ENCODE results near the gene LPCAT3.
"Not testable (repeated sequence)": the region's sequence is repeated elsewhere in the genome, so short reads cannot be mapped to it uniquely, and the experiment has no call there.

LPCAT3 gene

GRCh38 chr12:7037411-7037810 is 19.1 kb upstream of the LPCAT3 start:
- DNase-seq (ENCODE audit: low read depth) = not testable (repeated sequence)

DNA sequence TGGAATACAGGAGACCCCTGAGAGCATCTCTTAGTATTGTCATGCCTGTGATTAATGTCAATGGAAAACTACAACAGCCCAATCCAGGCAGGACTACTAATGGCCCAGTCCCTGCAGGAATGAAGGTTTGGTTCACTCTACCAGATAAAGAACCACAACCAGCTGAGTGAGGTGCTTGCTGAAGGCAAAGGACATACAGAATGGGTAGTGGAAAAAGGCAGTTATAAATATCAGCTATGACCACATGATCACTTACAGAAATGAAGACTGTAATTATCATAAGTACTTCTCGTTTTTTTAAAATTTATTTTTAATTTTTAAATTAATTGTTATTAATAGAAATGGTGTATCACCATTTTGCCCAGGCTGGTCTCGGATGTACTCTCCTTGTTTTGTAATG is 17.2 kb upstream of the LPCAT3 start:
- no peak for DNase-seq (ENCODE audit: low read depth)

DNA sequence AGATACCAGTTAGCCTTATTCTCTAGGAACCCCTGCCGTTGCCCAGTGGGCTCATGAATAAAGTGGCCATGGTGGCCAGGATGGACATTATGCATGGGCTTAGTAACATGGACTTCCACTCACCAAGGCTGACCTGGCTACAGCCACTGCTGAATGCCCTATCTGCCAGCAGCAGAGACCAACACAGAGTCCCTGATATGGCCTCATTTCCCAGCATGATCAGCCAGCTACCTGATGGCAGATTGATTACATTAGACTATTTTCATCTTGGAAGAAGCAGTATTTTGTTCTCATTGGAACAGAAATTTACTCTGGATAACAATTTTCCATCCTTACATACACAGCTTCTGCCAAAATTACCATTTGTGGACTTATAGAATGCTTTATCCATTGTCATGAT is 16.2 kb upstream of the LPCAT3 start:
- DNase-seq (ENCODE audit: low read depth) = no peak

DNA sequence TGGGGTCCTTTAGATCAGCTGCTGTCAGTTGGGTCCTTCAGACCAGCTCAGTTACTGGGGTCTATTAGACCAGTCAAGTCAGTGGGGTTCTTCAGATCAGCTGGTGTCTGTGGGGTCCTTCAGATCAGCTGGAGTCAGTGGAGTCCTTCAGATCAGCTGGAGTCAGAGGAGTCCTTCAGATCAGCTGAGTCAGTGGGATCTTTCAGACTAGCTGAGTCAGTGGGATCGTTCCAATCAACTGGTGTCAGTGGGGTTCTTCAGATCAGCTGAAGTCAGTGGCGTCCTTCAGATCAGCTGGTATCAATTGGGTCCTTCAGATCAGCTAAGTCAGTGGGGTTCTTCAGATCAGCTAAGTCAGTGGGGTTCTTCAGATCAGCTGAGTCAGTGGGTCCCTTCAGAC is 14.7 kb upstream of the LPCAT3 start:
- DNase-seq (ENCODE audit: low read depth) = no peak

GRCh38 chr12:7031306-7031705 is 13.0 kb upstream of the LPCAT3 start:
- no peak for DNase-seq (ENCODE audit: low read depth)

GRCh38 chr12:7026854-7027253 is 8.6 kb upstream of the LPCAT3 start:
- no peak for DNase-seq (ENCODE audit: low read depth)

- no peak for DNase-seq (ENCODE audit: low read depth)
Observed at GRCh38 chr12:7023114-7023513, 4.8 kb upstream of the LPCAT3 start.

DNA sequence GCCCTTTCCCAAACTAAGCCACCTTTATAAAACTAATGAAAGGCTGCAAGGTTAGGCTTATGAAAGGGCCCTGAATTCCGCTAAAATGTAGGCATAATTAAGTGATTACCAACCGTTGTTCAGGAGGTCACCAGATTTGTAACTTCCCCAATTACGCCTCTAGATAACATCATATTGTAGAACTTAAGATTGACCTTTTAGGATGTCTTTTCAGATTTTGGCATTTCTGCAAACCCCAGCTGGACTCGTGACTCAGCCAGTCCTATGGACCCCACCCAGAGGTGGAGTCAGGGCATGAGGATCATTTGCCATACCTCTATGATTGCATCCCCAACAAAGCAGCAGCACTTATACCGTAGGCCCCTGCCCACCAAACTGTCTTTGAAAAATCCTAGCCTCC is 3.7 kb upstream of the LPCAT3 start:
- DNase-seq (ENCODE audit: low read depth) = no peak

- DNase-seq (ENCODE audit: low read depth) = no peak
Observed at GRCh38 chr12:7019043-7019569, 830 bp upstream of the LPCAT3 start.

DNA sequence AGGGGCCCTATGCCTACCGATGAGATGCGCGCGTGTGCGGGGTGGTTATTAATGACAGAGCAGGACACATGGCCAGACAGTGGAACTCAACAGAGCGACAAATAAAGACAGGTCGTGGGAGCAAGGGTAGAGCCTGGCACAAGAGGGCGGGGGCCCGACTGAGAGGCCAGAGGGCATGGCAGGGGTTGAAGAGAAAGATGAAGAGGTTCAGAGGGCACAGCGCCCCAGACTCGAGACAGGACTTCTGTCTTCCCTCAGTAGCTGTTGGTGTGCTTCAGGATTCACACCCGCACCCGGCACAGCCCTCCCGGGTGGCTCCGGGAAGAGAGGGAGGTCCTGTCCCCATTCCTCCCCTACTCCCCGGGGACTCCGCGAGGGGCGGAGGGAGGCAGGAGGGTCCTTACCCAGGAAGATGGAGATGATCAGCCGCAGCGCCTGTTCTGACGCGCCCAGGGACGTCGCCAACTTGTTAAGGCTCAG is 366 bp downstream of the LPCAT3 start:
- DNase-seq (ENCODE audit: low read depth) = no peak

GRCh38 chr12:7016958-7017571 is 1.2 kb downstream of the LPCAT3 start:
- DNase-seq (ENCODE audit: low read depth) = no peak

DNA sequence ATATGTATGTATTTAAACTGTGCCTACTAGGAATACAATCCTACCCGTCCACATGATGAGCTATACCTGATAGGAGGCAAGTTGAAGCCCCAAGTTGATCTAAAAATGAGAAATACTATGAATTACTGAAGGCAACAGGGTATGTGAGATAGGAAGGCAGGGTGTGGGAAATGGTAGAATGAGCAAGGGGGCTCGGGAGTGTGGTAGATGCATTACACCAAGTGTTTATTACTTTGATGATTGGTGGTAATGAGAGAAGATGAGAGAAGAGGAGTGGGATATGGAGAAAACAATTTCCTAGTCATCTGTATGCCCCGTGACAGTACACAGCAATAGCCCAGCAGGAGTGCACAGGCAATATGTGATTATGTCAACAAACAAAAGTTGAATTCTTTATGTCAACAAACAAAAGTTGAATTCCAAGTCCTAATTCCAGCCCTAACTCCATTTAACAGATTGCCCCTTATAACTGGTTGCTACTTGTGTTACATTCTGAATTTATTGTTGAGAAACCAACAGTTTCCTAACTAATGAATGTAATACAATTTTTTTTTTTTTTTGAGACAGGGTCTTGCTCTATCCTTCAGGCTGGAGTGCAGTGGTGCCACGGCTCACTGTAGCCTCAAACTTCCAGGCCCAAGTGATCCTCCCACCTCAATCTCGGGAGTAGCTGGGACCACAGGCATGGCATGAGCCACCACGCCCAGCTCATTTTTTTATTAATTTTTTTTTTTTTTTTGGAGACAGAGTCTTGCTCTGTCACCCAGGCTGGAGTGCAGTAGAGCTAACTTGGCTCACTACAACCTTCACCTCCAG is 2.5 kb downstream of the LPCAT3 start:
- no peak for DNase-seq (ENCODE audit: low read depth)

- DNase-seq (ENCODE audit: low read depth) = no peak
Observed at GRCh38 chr12:7013101-7013500, 5.2 kb downstream of the LPCAT3 start.

- no peak for DNase-seq (ENCODE audit: low read depth)
Observed at GRCh38 chr12:7012024-7012607, 6.2 kb downstream of the LPCAT3 start.

DNA sequence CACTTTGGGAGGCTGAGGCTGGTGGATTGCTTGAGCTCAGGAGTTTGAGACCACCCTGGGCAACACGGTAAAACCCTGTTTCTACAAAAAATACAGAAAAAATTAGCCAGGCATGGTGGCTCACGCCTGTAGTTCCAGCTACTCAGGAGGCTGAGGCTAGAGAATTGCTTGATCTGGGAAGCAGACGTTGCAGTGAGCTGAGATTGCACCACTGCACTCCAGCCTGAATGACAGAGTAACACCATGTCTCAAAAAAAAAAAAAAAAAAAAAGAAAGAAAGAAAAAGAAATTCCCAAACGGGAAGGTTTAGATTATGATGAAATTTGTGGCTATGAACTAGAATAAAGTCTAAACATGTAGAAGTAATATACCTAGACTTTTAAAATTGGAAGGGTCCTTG is 6.9 kb downstream of the LPCAT3 start:
- not testable (repeated sequence) for DNase-seq (ENCODE audit: low read depth)

DNA sequence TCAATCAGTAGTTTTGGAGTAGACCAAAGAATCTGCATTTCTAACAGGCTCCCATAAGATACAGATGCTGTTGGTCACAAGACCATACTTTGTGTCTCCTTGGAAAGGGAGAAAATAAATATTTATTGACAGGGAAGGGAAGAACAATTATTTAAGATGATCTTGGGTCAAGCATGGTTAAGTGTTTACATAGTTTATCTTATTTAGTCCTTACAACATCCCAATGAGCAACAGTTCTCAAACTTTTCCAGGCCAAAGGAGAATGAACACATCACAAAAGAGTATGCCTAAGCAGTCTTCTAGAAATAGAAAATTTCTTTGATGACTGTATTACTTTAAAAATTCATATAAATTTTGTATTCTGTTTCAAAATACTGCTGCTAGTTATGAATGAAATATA is 8.8 kb downstream of the LPCAT3 start:
- no peak for DNase-seq (ENCODE audit: low read depth)

DNA sequence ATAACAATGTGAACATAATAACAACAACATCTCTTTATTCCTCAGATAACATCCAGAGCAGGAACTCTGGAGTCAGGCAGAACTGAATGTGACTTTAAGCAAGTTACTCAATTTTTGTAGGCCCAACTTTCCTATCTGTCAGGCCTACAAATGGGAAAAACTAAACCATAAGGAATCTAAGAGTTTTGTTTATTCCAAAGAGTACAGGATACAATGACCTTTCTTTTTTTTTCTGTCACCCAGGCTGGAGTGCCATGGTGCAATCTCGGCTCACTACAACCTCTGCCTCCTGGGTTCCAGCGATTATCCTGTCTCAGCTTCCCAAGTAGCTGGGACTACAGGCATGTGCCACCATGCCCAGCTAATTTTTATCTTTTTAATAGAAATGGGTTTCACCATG is 9.4 kb downstream of the LPCAT3 start:
- no peak for DNase-seq (ENCODE audit: low read depth)

DNA sequence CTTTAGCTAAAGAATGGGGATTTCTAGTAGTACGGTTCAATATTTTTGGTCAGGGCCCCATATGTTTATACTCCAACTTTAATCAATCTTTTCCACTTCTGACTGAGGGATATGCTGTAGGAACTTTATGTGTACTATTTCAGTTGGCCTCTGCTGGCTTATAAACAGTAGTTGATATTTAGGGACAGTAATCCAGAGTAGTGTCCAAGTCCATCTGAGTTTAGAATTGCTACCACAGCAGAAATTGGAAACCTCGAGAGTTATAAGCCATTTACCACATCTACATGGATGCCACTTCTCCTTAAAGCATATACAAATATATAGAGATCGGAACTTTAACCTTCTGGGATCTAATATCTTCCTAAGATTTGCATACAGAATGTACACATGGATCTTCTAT is 11.6 kb downstream of the LPCAT3 start:
- DNase-seq (ENCODE audit: low read depth) = no peak

GRCh38 chr12:7005311-7005710 is 13.0 kb downstream of the LPCAT3 start:
- DNase-seq (ENCODE audit: low read depth) = no peak

- no peak for DNase-seq (ENCODE audit: low read depth)
Observed at GRCh38 chr12:7004840-7005239, 13.4 kb downstream of the LPCAT3 start.

- no peak for DNase-seq (ENCODE audit: low read depth)
Observed at GRCh38 chr12:7004287-7004803, 13.9 kb downstream of the LPCAT3 start.

DNA sequence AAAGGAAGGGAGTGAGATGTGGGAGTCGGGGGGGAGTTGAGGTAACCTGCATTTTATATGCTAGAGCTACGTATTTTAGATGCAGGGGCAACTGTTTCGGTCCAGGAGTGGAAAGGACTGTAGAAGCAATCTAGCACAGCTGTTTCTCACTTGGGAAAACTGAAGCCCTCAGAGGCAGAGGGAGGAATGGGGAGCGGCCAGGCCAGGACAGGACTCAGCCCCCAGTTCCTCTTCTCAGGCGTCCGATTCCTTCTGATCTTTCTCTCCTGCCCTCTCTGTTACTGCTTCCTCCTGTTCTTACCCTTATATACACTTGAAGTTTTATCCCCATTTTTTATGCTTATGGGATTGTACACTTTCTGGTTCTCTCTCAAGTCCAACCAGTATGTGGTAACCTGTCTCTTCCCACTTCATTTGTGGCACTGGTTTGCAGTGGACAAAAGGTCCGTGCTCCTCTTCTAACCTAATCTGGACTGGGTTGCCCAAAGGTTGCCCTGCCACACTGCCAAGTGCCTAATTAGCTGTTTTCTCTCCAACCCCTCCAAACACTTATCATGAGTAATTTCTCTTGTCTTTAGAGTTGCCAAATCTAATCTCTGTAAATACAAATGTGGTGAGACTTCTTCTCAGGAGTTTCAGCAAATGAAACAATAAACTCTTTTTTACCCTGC is 16.2 kb downstream of the LPCAT3 start:
- DNase-seq (ENCODE audit: low read depth) = no peak
